Measurements from ENCODE around the gene PHTF2.
"Not testable (repeated sequence)": the region's sequence is repeated elsewhere in the genome, so short reads cannot be mapped to it uniquely, and the experiment has no call there.

Gene PHTF2

DNA sequence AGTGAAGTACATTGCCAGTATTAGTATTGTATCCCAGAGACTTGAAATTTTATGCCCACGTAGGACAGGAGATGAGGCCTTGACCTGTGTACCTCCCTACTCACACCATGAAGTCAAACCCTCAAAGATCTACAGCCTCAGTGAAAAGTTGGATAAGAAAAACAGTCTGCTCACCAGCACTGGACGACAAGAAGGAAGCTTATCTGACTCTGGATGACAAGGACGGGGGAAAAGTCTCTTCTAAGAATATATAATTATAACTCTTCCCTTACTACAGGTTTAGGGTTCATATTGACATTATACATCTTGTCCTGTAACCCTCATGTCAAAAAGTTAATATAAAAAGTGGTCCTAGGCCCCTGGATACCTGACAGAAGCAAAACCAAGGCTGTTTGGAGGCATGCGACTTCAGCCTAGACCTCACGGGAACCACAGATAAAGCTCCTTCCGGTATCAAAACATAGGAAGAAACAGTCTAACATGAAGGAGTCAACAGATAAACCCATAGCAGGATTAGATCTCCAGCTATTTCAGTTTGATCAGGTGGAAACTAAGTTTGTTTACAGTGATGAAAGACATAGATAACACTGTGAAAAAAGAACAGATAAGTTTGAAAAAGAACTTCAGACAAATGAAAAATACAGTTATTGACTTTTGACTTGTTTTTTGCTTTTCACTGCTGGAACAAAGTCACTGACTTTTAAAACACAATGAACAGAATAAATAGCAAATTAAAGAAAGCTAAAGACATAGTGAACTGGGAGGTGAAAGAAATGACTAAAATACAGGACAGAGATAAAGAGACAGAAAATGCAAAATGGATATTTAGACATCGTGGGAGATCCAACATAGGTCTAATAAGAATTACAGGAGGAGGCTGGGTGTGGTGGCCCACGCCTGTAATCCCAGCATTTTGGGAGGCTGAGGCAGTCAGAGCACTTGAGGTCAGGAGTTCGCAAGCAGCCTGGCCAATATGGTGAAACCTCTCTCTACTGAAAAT, 145.9 kb downstream of the PHTF2 start:
- DNase-seq, result no peak

DNA sequence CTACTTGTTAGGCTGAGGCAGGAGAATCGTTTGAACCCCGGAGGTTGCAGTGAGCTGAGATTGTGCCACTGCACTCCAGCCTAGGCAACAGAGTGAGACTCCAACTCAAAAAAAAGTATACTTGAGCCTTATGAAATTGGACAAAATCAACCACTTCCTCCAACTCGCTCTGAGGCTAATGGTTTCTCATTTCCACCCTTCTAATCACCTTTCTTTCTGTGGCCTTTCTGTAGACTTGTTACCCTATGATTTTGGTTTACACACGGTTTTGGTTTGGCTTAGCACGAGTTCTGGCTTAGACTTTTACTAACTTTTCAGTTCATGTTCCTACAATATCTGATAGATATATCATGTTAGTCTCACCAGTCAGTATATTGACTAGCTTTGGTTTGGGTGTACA, 152.0 kb downstream of the PHTF2 start:
- DNase-seq, result no peak

DNA sequence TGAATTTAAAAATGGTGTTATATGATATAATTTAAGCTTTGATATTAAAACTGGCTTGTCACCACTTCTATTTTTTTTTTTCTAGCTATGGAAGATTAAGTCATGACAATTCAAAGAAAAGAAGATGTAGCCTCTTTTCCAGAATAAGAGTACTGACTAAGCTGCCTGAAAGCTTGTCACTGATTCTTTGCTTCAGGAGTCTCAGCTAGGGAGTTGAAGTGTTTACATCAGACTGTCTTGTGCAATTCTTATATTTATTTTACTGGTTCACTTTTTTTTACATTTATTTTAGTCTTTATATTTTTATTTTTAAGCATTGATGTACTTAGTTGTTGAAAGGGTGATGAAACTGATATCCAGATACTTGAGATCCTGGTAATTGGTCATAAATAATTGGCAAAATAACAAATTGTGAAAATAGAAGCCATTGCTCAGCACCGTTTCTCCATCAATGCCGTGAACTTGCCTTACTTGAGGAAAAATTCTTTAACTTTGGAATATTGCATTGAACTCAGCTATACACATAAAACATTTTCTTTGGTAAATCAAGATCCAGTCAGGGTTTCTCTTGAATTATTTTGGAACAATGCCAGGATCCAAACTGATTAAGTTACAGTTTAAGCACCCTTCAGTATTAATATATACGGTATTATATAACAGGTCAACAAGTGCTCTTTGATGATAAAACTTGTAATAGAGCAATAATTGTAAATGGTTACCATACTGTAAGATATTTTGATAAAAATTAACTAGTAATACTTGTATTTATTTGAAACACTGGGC, 156.4 kb downstream of the PHTF2 start:
- no peak for DNase-seq

DNA sequence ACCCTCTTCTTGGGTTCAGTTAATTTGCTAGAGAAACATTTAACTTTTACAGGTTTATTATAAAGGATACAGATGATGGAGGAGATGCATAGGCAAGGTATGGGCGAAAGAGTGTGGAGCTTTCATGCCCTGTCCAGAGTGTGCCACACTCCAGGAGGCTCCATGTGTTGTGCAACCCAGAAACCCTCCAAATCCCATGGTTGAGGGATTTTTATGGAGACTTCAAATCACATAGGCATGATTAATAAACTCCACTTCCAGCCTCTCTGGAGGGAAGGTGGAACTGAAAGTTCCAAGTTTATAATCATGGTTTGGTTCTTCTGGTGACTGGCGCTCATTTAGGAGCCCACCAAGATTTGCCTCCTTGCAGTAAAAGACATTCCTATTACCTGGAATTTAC, 159.9 kb downstream of the PHTF2 start:
- no peak for DNase-seq

DNA sequence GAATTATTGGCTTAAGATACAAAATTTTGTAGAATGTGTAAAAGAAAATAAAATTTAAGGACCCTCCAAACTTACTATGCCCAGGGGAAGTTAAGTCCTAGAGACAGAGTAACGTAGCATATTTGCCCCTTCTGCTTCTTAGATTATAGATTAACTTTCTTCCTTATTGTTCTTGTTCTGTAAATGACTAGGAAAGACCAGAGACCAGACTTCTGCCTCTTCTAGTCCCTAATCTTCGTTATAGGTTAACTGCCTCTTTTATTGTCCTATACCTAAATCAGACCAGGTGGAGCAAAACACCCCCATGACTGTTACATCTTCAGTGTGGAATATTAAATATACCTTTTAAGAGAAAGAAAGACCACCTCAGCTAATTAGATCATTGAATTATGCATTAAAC, 160.5 kb downstream of the PHTF2 start:
- no peak for DNase-seq

DNA sequence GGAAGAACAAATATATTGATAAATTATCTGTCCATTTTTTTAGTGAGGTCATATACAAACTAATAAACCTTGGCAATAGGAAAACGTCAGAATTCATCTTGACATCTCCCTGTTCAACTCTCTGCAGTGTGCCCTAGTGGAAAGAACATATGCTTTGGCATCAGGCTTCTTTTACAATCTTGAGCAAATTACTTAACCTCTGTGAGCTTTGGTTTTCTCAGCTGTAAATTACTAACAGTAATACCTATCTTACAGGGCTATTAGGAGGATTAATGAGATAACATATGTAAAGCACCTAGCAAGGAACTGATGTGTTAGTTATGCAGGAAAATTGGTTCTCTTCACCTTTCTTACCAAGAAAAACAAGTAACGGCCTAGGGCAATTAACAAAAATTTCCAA, 161.8 kb downstream of the PHTF2 start:
- DNase-seq, result no peak

DNA sequence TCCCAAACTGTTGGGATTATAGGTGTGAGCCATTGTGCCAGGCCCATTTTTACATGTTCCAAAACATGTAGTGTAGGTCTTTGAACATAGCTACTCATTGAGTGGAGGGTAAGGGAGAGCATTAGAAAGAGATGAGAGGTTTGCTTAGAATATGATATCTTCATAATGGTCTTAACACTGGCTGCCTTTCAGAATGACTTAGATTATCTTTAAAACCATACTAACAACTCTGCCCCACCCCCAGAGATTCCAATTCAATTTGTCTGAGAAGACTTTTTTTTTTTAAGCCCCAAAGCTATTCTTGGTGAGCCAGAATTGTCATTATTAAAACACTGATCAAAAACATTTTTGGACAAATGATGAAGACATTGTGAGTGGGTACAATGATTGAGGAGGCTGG, 168.9 kb downstream of the PHTF2 start:
- DNase-seq, result no peak

DNA sequence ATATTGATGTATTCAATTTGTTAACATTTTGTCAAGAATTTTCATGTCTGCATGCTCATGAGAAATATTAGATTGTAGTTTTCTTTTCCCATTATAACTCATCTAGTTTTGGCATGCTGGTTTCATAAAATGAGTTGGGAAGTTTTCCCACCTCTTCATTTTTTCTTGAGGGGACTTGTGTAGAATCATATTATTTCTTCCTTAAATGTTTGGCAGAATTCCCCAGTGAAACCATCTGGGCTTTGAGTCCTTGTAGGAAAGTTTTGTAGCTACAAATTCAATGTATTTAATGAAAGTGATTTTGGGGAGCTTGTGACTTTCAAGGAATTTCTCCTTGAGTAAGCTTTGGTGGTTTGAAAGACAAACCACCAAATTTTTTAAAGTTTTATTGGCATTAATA, 173.2 kb downstream of the PHTF2 start:
- DNase-seq, result no peak

DNA sequence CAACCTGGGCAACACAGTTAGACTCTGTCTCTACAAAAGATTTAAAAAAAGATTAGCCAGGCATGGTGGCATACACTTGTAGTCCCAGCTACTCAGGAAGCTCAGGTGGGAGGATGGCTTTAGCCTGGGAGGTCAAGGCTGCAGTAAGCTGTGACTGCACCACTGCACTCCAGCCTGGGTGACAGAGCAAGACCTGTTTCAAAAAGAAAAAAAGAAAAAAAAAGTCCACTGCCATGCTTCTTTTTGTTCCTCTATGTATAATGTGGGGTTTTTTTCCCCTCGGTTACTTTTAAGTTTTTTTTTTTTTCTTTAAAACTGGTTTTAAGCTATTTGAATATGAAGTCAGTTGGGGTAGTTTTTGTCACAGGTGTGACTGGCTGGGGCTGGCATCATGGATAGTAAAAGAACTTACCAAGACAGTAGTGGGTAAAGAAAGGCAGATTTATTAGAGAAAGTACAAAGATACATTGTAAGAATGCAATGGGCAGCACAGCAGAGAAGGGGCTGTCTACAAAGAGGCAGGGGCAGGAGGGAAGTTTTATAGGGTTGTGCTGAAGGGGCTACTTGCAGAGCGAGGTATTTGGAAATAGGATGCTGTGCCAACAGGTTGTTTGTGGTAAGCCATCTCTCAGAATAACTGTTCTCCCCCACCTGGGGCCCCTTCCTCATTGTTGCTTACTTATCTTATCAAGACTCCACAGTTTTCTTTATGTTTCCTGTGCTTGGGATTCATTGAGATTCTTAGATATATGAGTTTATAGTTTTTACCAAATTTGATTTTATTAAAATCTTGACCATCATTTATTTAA, 177.3 kb downstream of the PHTF2 start:
- DNase-seq, result no peak

DNA sequence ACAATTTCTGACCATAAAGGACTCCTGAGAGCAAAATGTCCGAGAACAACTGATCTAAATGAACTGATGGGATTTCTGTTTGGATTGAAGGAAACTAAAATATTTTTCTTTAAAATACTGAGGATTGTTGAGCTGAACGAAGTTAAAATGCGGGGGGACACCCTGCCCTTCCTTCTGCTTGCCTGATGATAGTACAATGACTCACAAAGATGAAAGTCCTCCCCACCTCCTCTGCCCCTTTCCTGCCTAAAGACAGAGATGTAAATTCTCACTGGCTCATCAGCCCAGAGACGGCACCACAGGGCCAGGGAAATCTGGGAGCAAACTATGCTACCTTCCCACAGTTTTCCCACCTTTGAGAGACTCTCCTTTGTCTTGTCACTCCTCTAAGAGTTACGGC, 180.6 kb downstream of the PHTF2 start:
- no peak for DNase-seq

DNA sequence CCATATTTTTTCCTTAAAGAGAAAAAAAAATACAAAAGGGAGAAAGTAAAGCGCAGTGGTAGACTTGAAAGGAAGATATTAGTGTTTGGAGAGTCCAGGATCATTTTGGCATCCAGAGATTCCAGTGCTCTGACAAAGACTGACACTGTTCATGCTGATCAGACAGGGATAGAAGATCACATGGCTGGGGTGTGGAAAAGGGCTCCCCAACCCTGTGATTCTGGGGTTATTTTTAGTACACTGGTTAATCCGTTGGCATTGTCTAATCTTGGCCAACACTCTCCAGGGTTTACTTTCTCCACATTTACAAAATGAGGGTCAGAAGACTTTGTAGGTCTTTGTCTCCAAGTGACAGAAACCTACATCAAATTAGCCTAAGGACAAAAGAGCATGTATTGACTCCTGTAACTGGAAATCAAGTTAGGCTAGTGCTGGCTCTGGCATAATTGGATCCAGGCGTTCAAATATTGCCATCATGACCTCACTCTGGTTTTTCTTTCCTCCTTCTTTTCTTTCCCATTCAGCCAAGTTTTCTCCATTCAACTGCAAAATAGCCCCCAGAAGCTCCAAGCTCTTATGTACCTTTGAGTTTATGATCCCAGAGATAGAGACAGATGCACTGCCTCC, 181.6 kb downstream of the PHTF2 start:
- DNase-seq, result no peak

DNA sequence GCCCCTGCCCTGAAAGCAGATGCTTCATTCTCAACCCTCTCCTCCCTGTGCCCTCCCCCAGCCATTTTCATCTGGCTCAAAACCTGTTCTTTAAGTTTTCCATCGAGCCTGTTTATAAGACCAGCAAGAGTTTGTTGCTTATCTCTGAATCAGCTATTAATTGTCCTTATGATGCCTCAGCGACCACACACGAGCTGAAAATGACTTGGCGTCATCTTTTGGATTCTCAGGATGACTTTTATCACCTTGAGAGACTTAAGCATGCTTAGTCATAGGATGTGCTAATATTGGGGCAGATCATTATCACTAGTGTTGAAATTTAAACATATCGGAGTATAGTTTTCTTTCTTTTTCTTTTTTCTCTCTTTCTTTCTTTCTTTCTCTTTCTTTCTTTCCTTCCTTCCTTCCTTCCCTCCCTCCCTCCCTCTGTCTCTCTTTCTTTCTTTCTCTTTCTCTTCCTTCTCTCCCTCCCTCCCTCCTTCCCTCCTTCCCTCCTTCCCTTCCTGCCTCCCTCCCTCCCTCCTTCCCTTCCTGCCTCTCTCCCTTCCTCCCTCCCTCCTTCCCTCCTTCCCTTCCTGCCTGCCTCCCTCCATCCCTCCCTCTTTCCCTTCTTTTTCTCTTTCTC, 184.5 kb downstream of the PHTF2 start:
- DNase-seq, result peak; percentile 32

DNA sequence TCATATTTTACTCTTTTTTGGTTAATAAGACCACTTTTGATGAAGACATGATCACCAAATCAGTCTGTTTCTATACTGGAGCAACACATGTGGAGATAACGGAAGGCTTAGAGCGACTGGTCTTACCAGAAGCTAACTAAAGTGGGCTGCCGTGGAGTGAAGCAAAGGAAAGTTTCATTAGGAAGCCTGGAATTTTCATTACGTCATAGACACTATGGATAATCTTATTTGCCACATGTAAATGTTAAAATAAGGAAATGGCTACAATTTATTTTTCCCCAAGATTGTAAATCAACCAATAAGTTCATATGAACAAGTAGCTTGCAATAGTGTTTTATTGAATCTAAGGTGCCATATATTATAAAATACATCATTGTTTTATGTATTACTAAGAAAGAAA, 185.4 kb downstream of the PHTF2 start:
- DNase-seq, result no peak

DNA sequence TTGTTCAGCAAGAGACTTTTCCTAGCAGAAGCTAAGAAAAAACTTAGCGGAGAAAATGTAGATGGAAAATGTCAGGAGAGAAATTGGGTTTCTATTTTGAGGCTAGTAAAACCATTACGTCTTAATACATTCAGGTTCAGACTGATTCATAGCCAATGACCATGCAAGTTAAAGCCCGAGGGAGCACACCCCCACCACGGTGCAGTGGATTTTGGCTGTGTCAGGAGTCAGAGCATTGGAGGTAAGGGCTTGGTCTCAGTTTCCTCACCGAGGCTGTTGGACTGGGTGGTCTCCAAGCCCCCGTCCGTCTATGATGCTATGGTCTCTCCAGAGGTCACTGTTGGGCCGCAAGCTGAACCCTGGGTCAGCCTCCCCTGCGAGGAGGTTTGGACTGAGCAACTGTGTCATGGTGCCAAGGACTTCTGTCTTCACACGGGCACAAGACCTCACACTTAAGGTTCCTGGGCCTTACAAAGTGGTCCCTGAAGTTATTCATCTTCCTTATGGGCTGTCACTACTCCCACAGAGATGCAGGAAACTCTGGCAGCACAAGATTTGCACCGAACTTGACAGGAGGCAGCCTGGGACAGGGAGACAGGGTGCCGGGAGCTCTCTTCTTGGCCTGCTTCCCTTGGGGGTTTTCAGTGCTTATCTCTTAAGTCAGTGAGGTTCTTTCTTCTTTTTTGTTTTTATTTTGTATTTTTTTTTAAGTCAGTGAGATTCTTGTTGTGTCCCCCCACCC, 186.8 kb downstream of the PHTF2 start:
- DNase-seq, result no peak

DNA sequence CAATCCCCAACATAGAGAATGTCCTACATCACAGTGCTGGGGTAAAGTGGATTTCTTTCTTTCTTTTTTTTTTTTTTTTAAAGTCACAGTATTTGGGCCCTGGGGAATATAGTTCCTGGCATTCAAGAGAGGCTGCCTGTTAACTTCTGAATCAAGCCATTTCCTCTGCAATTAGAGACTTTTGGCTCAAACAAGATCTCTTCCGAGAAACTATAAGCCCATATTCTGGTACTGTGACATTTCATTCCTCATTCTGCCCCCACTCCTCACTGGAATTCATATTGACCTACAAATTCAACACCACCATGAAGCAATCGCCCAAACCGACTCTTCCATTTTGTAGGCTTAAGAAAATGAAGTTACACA, 187.4 kb downstream of the PHTF2 start:
- DNase-seq, result no peak

DNA sequence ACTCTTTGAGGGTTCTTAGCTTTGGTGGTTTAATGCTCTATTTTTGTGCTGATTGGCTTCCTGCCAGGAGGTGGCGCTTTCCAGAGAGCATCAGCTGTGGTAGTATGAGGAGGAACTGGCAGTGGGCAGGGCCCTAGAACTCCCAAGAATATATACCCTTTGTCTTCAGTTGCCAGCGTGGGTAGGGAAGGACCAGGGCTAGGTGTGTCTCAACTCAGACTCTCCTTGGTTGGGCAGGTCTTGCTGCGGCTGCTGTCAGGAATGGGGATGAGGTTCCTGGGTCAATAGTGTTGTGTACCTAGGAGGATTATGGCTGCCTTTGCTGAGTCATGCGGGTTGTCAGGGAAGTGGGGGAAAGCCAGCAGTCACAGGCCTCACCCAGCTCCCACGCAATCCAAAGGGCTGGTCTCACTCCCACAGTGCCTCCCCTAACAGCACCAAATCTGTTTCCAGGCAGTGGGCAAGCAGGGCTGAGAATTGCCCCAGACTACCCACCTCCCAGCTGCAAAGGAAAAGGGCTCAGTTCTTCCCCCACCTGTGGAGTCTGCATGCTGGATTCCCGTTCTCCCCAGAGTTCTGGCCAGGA, 191.5 kb downstream of the PHTF2 start:
- DNase-seq, result peak; percentile 8

DNA sequence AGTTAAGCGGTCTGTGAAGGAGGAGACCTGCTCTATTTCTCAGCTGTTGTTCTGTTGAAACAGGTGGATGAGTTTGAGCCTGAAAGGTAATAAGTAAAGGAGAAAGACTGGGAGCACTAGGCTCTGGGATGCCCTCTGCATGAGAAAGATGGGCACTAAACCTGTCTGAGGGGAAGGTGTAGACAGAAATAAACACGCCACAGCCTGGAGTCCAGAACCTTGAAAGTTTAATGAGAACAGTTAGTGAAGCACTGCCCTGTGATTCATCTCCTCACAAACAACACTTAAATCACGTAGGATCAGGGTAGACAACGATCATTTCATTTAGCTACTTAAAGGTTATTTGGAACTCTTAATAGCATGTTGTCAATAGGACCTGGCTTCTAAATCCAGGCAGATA, 193.1 kb downstream of the PHTF2 start:
- no peak for DNase-seq

DNA sequence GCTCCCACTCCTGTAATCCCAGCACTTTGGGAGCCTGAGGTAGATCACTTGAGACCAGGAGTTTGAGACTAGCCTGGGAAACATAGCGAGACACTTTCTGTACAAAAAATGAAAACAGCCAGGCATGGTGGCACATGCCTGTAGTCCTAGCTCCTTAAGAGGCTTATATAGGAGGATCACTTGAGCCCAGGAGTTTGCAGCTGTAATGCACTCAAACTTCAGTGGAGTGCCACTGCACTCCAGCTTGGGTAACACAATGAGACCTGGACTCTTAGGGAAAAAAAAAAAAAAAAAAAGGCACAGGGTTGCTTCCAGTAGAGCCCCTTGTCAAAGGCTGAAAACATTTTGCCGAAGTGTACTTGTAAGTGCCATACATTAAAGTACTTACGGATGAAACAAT, 195.3 kb downstream of the PHTF2 start:
- no peak for DNase-seq

DNA sequence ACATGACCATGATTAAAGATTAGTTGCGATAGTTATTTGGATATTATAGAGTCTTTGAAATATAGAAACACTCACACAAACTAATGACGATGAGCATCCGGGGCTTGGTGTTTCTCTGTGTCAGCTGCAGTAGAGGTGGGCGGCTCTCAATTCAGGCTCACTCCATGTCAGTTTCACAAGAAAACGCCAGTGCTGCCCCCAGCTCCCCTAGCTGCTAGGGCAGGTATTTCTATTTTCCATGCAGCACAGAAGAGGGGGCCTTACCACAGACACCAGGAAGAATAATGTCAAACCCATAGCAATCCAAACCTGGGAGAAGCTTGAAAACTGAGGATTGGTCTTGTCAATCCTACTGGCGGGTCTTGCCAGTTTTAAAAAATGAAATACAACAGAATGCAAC, 197.1 kb downstream of the PHTF2 start:
- DNase-seq, result no peak

DNA sequence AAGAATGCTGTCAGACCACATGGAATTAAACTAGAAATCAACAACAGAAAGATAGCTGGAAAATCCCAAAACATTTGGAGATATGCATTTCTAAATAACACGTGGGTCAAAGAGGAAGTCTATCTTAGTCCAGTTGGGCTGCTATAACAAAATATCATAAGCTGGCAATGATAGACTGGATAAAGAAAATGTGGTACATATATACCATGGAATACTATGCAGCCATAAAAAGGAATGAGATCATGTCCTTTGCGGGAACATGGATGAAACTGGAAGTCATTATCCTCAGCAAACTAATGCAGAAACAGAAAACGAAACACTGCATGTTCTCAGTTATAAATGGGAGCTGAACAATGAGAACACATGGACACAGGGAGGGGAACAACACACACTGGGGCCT, 200.6 kb downstream of the PHTF2 start:
- DNase-seq, result not testable (repeated sequence)

DNA sequence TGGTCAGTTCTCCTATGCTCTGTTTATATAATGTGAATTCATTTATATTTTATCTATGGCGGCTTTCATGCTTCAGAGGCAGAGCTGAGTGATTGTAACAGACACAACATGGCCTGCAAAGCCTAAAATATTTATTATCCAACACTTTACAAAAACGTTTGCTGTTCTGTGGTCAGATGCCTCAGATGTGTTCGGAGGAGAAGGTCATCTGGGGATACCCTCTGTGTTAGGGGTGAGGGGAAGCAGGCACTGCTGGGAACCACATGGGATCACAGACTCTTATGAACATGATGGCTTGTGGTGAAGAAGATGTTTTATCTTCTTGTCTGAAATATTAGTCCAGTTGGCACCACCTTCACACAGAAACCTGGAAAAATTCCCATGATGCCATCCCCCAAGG, 203.4 kb downstream of the PHTF2 start:
- DNase-seq, result no peak

All from activated naive CD4-positive, alpha-beta T cell treated with Interleukin-2 at 50 U/mL for 16 hours (primary cell).